Activated T-cell treated with anti-CD3 and anti-CD28 coated beads, Interleukin-2, amount 50 U/mL, for 72 hours (primary cell): ENCODE results near the gene SDK1. TPM values are rescaled to one million over a fixed set of nuclear protein-coding genes. Genes with fewer than 3 reads are reported as not detected.

Experiments
- ATAC-seq, 2 donors: fragments of 150-1000 bp; cut with Tn5 transposase; replicated peaks in 1 of 2; 2 replicates each; pipeline ENCODE4 v1.10.0; 2021; ENCODE audit warnings: moderate library complexity in 2 of 2, mild to moderate bottlenecking in 1 of 2
- DNase-seq, 2 donors: peaks; one replicate each; pipeline ENCODE4 v3.0.0; 2021 to 2022; ENCODE audit warnings: mixed read lengths in 1 of 2
- H3K27ac Mint-ChIP-seq: one replicate; pipeline ENCODE4 v1.8.0; 2022; ENCODE audit warnings: mild to moderate bottlenecking, moderate library complexity, mixed read lengths
- H3K27me3 Mint-ChIP-seq: one replicate; pipeline ENCODE4 v1.8.0; 2022; ENCODE audit warnings: low read depth, mixed read lengths
- H3K36me3 Mint-ChIP-seq, 2 donors: one replicate each; pipeline ENCODE4 v1.8.0; 2022; ENCODE audit warnings: mixed read lengths in 2 of 2, mild to moderate bottlenecking in 1 of 2; ENCODE audit not compliant: insufficient read depth in 2 of 2
- H3K4me1 Mint-ChIP-seq: one replicate; pipeline ENCODE4 v1.8.0; 2022; ENCODE audit warnings: low read depth, mixed read lengths
- H3K4me3 Mint-ChIP-seq, 2 donors: one replicate each; pipeline ENCODE4 v1.8.0; 2022; ENCODE audit warnings: mild to moderate bottlenecking in 2 of 2, mixed read lengths in 2 of 2, moderate library complexity in 2 of 2
- H3K9me3 Mint-ChIP-seq, 2 donors: one replicate each; pipeline ENCODE4 v1.8.0; 2022; ENCODE audit warnings: mixed read lengths in 2 of 2
- total RNA-seq, 2 donors: library from RNA; stranded (reverse); gene quantifications; one replicate each; pipeline ENCODE4 v1.2.3, GENCODE V29; 2022

SDK1 gene
- total RNA-seq, 2 donors from 2014 or later, result 6.1 to 6.3 TPM

GRCh38 chr7:3790803-3791202 is 489.8 kb downstream of the SDK1 start:
- DNase-seq (no peak), ATAC-seq (no peak)
- H3K9me3 Mint-ChIP-seq, result no peaks in the 10 kb centered on the region
- H3K27me3 Mint-ChIP-seq, result peaks cover 10% of the 10 kb centered on the region
- no peaks in the 10 kb centered on the region for H3K4me1 Mint-ChIP-seq
- H3K27ac Mint-ChIP-seq, result no peak overlapping the region
- no peak overlapping the region for H3K4me3 Mint-ChIP-seq
- H3K36me3 Mint-ChIP-seq, result no peaks in the 10 kb centered on the region

GRCh38 chr7:3791327-3791726 is 490.3 kb downstream of the SDK1 start:
- Mint-ChIP-seq H3K27me3 (peaks cover 10% of the 10 kb centered on the region), H3K36me3 (no peaks in the 10 kb centered on the region), H3K9me3 (no peaks in the 10 kb centered on the region), H3K4me1 (no peaks in the 10 kb centered on the region), H3K4me3 (no peak overlapping the region), H3K27ac (no peak overlapping the region)
- DNase-seq, result no peak
- no peak for ATAC-seq

- no peaks in the 10 kb centered on the region for H3K27me3 Mint-ChIP-seq
- H3K27ac Mint-ChIP-seq, result no peak overlapping the region
- H3K9me3 Mint-ChIP-seq, result no peaks in the 10 kb centered on the region
- no peaks in the 10 kb centered on the region for H3K4me1 Mint-ChIP-seq
- no peak for DNase-seq
- H3K36me3 Mint-ChIP-seq, result no peaks in the 10 kb centered on the region
- H3K4me3 Mint-ChIP-seq, result no peak overlapping the region
- ATAC-seq, result no peak
Observed at GRCh38 chr7:3795141-3795540, 494.1 kb downstream of the SDK1 start.

- DNase-seq, result no peak
- no peaks in the 10 kb centered on the region for H3K9me3 Mint-ChIP-seq
- H3K27ac Mint-ChIP-seq, result no peak overlapping the region
- H3K4me1 Mint-ChIP-seq, result no peaks in the 10 kb centered on the region
- no peak for ATAC-seq
- no peaks in the 10 kb centered on the region for H3K36me3 Mint-ChIP-seq
- H3K4me3 Mint-ChIP-seq, result no peak overlapping the region
- no peaks in the 10 kb centered on the region for H3K27me3 Mint-ChIP-seq
Observed at GRCh38 chr7:3795781-3796180, 494.7 kb downstream of the SDK1 start.

GRCh38 chr7:3805151-3805550 is 504.1 kb downstream of the SDK1 start:
- Mint-ChIP-seq H3K4me1 (no peaks in the 10 kb centered on the region), H3K27me3 (no peaks in the 10 kb centered on the region), H3K36me3 (no peaks in the 10 kb centered on the region), H3K9me3 (no peaks in the 10 kb centered on the region), H3K4me3 (no peak overlapping the region), H3K27ac (no peak overlapping the region)
- DNase-seq (no peak), ATAC-seq (no peak)

- Mint-ChIP-seq H3K4me1 (no peaks in the 10 kb centered on the region), H3K27me3 (no peaks in the 10 kb centered on the region), H3K36me3 (no peaks in the 10 kb centered on the region), H3K4me3 (no peak overlapping the region), H3K27ac (no peak overlapping the region), H3K9me3 (no peaks in the 10 kb centered on the region)
- ATAC-seq (no peak), DNase-seq (no peak)
Observed at GRCh38 chr7:3806516-3806915, 505.5 kb downstream of the SDK1 start.

GRCh38 chr7:3807824-3808223 is 506.8 kb downstream of the SDK1 start:
- Mint-ChIP-seq H3K4me1 (no peaks in the 10 kb centered on the region), H3K27me3 (no peaks in the 10 kb centered on the region), H3K4me3 (no peak overlapping the region), H3K27ac (no peak overlapping the region), H3K36me3 (no peaks in the 10 kb centered on the region), H3K9me3 (no peaks in the 10 kb centered on the region)
- no peak for ATAC-seq
- DNase-seq, result no peak

GRCh38 chr7:3821488-3821887 is 520.4 kb downstream of the SDK1 start:
- H3K36me3 Mint-ChIP-seq, result no peaks in the 10 kb centered on the region
- H3K4me1 Mint-ChIP-seq, result no peaks in the 10 kb centered on the region

GRCh38 chr7:3825491-3825890 is 524.4 kb downstream of the SDK1 start:
- Mint-ChIP-seq H3K9me3 (no peaks in the 10 kb centered on the region), H3K4me3 (no peak overlapping the region)

More at GRCh38 chr7:3821488-3821887, 520.4 kb downstream of the SDK1 start:
- ATAC-seq, result no peak
- no peak for DNase-seq
- no peaks in the 10 kb centered on the region for H3K9me3 Mint-ChIP-seq
- H3K27ac Mint-ChIP-seq, result no peak overlapping the region
- no peak overlapping the region for H3K4me3 Mint-ChIP-seq
- H3K27me3 Mint-ChIP-seq, result no peaks in the 10 kb centered on the region

GRCh38 chr7:3832199-3832598 is 531.1 kb downstream of the SDK1 start:
- no peak for ATAC-seq
- no peak overlapping the region for H3K4me3 Mint-ChIP-seq
- no peak for DNase-seq
- no peaks in the 10 kb centered on the region for H3K4me1 Mint-ChIP-seq
- H3K27ac Mint-ChIP-seq, result no peak overlapping the region
- H3K9me3 Mint-ChIP-seq, result no peaks in the 10 kb centered on the region
- H3K27me3 Mint-ChIP-seq, result no peaks in the 10 kb centered on the region
- no peaks in the 10 kb centered on the region for H3K36me3 Mint-ChIP-seq

More at GRCh38 chr7:3825491-3825890, 524.4 kb downstream of the SDK1 start:
- DNase-seq, result no peak
- H3K27ac Mint-ChIP-seq, result no peak overlapping the region
- no peaks in the 10 kb centered on the region for H3K36me3 Mint-ChIP-seq
- no peaks in the 10 kb centered on the region for H3K27me3 Mint-ChIP-seq
- ATAC-seq, result no peak
- no peaks in the 10 kb centered on the region for H3K4me1 Mint-ChIP-seq

- Mint-ChIP-seq H3K9me3 (no peaks in the 10 kb centered on the region), H3K36me3 (no peaks in the 10 kb centered on the region), H3K4me3 (no peak overlapping the region), H3K27ac (no peak overlapping the region), H3K27me3 (peaks cover 9% of the 10 kb centered on the region), H3K4me1 (no peaks in the 10 kb centered on the region)
- no peak for ATAC-seq
- no peak for DNase-seq
Observed at GRCh38 chr7:3835109-3835508, 534.1 kb downstream of the SDK1 start.

- Mint-ChIP-seq H3K36me3 (no peaks in the 10 kb centered on the region), H3K27me3 (peaks cover 11% of the 10 kb centered on the region), H3K27ac (no peak overlapping the region), H3K4me3 (no peak overlapping the region), H3K4me1 (no peaks in the 10 kb centered on the region), H3K9me3 (no peaks in the 10 kb centered on the region)
- DNase-seq (no peak), ATAC-seq (no peak)
Observed at GRCh38 chr7:3836855-3837254, 535.8 kb downstream of the SDK1 start.

- Mint-ChIP-seq H3K27ac (no peak overlapping the region), H3K9me3 (no peaks in the 10 kb centered on the region), H3K27me3 (peaks cover 13% of the 10 kb centered on the region), H3K36me3 (peaks cover 0 to 1% of the 10 kb centered on the region in 2 donors), H3K4me3 (no peak overlapping the region), H3K4me1 (no peaks in the 10 kb centered on the region)
- no peak for ATAC-seq
- no peak for DNase-seq
Observed at GRCh38 chr7:3844540-3845151, 543.6 kb downstream of the SDK1 start.

GRCh38 chr7:3846738-3847137 is 545.7 kb downstream of the SDK1 start:
- H3K4me1 Mint-ChIP-seq, result no peaks in the 10 kb centered on the region
- no peak for ATAC-seq

More at GRCh38 chr7:3846738-3847137, 545.7 kb downstream of the SDK1 start:
- H3K27ac Mint-ChIP-seq, result no peak overlapping the region
- peaks cover 7% of the 10 kb centered on the region for H3K27me3 Mint-ChIP-seq
- peaks cover 0 to 1% of the 10 kb centered on the region in 2 donors for H3K36me3 Mint-ChIP-seq
- H3K4me3 Mint-ChIP-seq, result no peak overlapping the region
- DNase-seq, result no peak
- H3K9me3 Mint-ChIP-seq, result peaks cover 0 to 2% of the 10 kb centered on the region in 2 donors
